ENCODE data around the gene CBS. TPM values are rescaled to one million over a fixed set of nuclear protein-coding genes. Genes with fewer than 3 reads are reported as not detected.

Gene CBS
- total and polyA plus RNA-seq, 4 donors: 70.9 to 212 (median 129) TPM

Other genes with a start within 250 kb of the CBS start
- gene WDR4, start 196.3 kb downstream of the CBS start, total RNA-seq: 10 to 100 TPM in 1 of 2 donors, 1 to 10 TPM in 1; 9.2 to 12.9 TPM
- gene WDR4, start 196.3 kb downstream of the CBS start, polyA plus RNA-seq: 1 to 10 TPM; 4.6 to 9.3 TPM
- 10 to 100 TPM; 18.5 to 31.3 TPM for gene NDUFV3, start 182.5 kb downstream of the CBS start, total RNA-seq
- gene NDUFV3, start 182.5 kb downstream of the CBS start, polyA plus RNA-seq: 10 to 100 TPM; 15.8 to 25.3 TPM
- under 1 TPM in 1 of 2 donors, not detected in 1; 0.19 TPM for gene ERVH48-1, start 150.2 kb downstream of the CBS start, total RNA-seq
- gene ERVH48-1, start 150.2 kb downstream of the CBS start, polyA plus RNA-seq: under 1 TPM in 1 of 2 donors, not detected in 1; 0.03 TPM
- 1 to 10 TPM; 6.4 to 9.6 TPM for gene PKNOX1, start 101.3 kb downstream of the CBS start, total RNA-seq
- gene PKNOX1, start 101.3 kb downstream of the CBS start, polyA plus RNA-seq: 10 to 100 TPM in 1 of 2 donors, 1 to 10 TPM in 1; 2.8 to 10.3 TPM
- gene U2AF1, start 31.7 kb upstream of the CBS start, total RNA-seq: 10 to 100 TPM; 13.7 to 28.6 TPM
- gene U2AF1, start 31.7 kb upstream of the CBS start, polyA plus RNA-seq: 10 to 100 TPM; 10.9 to 19.2 TPM
- under 1 TPM in 1 of 2 donors, not detected in 1; 0.84 TPM for gene CRYAA, start 93.2 kb upstream of the CBS start, total RNA-seq
- 1 to 10 TPM in 1 of 2 donors, under 1 TPM in 1; 0.57 to 1.9 TPM for gene CRYAA, start 93.2 kb upstream of the CBS start, polyA plus RNA-seq

Measured in liver (tissue), 4 donors.